ENCODE measurements around the gene HECW1. TPM values are rescaled to one million over a fixed set of nuclear protein-coding genes. Genes with fewer than 3 reads are reported as not detected.
"Not testable (repeated sequence)": the region's sequence is repeated elsewhere in the genome, so short reads cannot be mapped to it uniquely, and the experiment has no call there.

The HECW1 gene
- total RNA-seq: not detected
- not detected for polyA plus RNA-seq
- total RNA-seq: 0 to 0.17 (median 0) reads per million in 6 experiments

DNA sequence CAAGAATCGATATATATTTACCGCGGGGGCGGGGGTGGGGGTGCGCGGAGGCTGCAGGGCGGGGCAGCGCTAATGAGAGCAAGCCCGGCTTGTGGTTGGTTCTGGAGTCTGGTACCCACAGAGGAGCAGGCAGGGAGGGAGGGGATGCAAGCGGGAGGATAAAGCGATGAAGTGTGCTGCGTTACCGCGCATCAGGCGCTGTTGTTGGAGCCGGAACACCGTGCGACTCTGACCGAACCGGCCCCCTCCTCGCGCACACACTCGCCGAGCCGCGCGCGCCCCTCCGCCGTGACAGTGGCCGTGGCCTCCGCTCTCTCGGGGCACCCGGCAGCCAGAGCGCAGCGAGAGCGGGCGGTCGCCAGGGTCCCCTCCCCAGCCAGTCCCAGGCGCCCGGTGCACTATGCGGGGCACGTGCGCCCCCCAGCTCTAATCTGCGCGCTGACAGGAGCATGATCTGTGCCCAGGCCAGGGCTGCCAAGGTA is at the start of gene HECW1:
Gene HECW1, plus strand, starts transcription at position 189 of the 482 bp plus-strand sequence. CDS start 131,259 bp downstream, outside the sequence.
- no peak for DNase-seq
- peaks cover 57 to 89% (median 65%) of the 10 kb centered on the region in 5 donors for H3K27me3 Mint-ChIP-seq
- peaks cover 1 to 15% (median 11%) of the 10 kb centered on the region in 4 donors for H3K4me1 Mint-ChIP-seq
- H3K27ac Mint-ChIP-seq: no peak within 1 kb of the TSS
- no peaks in the 10 kb centered on the region for H3K9me3 Mint-ChIP-seq
- POLR2A ChIA-PET: no interaction called here
- ATAC-seq: no peak
- H3K4me3 Mint-ChIP-seq: peak within 1 kb of the TSS in 5 of 10 donors; percentile 16 to 71 (median 47)
- H3K36me3 Mint-ChIP-seq: peaks cover 0 to 2% (median 0%) of the 10 kb centered on the region in 3 donors

DNA sequence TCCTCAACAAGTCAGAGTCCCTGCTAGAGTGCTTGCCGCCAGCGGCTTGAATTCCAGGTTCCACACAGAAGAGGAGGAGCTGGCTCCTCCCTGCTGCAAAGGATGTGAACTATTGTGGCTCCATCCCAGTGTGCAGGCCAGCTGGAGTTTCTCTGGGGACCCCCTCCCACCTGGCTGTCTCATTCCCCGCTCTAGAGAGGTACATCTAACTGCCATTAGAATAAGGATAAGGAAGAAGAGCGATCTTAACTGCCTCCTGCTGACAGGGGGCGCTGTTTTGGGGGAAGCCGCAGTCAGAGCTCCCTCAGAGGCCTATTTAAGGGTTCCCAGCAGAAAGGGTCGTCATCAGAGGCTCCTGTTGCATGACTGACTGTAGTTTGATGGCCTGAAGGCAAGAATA is 40.8 kb upstream of the HECW1 start:
- Mint-ChIP-seq H3K4me1 (peaks cover 0 to 13% (median under 1%) of the 10 kb centered on the region in 4 donors), H3K27me3 (peaks cover 4 to 11% (median 11%) of the 10 kb centered on the region in 5 donors), H3K9me3 (peaks cover 0 to 5% (median 0%) of the 10 kb centered on the region in 9 donors), H3K4me3 (no peak overlapping the region), H3K27ac (peak overlapping the region in 1 of 10 donors; percentile 24), H3K36me3 (no peaks in the 10 kb centered on the region)
- ATAC-seq: no peak
- DNase-seq: no peak
- POLR2A ChIA-PET: no interaction called here

DNA sequence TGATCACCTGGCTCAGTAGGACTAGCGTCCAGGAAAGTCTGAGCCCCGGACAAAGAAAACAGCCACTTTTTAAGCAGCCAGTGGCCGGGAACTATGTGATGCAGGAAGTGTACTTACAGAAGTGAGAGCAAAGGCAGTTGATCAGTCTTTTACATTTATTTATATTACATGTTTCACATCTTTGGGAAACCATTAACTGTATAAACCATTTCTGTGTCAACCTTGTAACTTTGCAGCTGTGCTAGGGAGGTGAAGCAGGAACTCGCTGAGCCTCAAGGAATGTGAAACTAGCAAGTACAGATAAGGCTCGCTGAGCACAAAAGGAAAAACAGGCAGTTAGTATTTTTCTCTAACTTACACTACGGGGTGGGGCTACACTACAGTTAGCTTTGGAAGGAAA is 39.9 kb upstream of the HECW1 start:
- no peak for ATAC-seq
- no peak for DNase-seq
- H3K4me1 Mint-ChIP-seq: peaks cover 0 to 13% (median under 1%) of the 10 kb centered on the region in 4 donors
- H3K27me3 Mint-ChIP-seq: peaks cover 2 to 14% (median 10%) of the 10 kb centered on the region in 5 donors
- no peak overlapping the region for H3K4me3 Mint-ChIP-seq
- peaks cover 0 to 5% (median 0%) of the 10 kb centered on the region in 9 donors for H3K9me3 Mint-ChIP-seq
- H3K36me3 Mint-ChIP-seq: no peaks in the 10 kb centered on the region
- POLR2A ChIA-PET: no interaction called here
- no peak overlapping the region for H3K27ac Mint-ChIP-seq

DNA sequence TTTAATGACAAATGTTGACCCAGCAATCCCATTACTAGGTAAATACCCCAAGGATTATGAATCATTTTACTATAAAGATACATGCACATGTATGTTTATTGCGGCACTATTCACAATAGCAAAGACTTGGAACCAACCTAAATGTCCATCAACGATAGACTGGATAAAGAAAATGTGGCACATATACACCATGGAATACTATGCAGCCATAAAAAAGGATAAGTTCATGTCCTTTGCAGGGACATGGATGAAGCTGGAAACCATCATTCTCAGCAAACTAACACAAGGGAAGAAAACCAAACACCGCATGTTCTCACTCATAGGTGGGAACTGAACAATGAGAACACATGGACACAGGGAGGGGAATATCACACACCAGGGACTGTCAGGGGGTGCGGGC is 38.6 kb upstream of the HECW1 start:
- ATAC-seq, H3K36me3 Mint-ChIP-seq, H3K9me3 Mint-ChIP-seq, DNase-seq, H3K4me3 Mint-ChIP-seq, POLR2A ChIA-PET: not testable (repeated sequence)
- Mint-ChIP-seq H3K27ac (peak overlapping the region in 1 of 10 donors; percentile 50), H3K4me1 (peaks cover 0 to 13% (median under 1%) of the 10 kb centered on the region in 4 donors), H3K27me3 (peaks cover 0 to 17% (median 8%) of the 10 kb centered on the region in 5 donors)

DNA sequence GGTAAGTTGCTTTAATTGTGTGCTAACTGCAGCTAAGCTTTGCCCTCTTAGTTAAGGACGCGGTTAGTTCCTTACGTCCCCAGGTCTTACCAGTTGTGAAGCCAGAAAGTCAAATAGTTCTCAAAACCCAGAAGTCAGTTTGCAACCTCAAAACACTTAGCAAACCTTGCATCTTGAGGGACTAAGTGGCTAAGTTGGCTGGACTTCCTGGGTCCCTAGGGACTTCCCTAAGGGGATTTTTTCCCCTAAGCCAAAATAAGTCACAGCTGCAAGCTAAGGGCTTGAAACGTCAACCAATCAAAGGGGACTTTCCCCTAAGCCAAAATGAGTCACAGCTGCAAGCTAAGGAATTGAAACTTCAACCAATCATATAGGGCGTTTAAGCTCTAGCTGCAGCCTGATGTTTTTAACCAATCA is 36.2 kb upstream of the HECW1 start:
- DNase-seq (no peak), ATAC-seq (no peak)
- Mint-ChIP-seq H3K36me3 (no peaks in the 10 kb centered on the region), H3K27me3 (peaks cover 14 to 34% (median 18%) of the 10 kb centered on the region in 5 donors), H3K27ac (no peak overlapping the region), H3K4me3 (no peak overlapping the region), H3K4me1 (peaks cover 0 to 13% (median under 1%) of the 10 kb centered on the region in 4 donors), H3K9me3 (peaks cover 0 to 5% (median 0%) of the 10 kb centered on the region in 9 donors)
- POLR2A ChIA-PET: no interaction called here

DNA sequence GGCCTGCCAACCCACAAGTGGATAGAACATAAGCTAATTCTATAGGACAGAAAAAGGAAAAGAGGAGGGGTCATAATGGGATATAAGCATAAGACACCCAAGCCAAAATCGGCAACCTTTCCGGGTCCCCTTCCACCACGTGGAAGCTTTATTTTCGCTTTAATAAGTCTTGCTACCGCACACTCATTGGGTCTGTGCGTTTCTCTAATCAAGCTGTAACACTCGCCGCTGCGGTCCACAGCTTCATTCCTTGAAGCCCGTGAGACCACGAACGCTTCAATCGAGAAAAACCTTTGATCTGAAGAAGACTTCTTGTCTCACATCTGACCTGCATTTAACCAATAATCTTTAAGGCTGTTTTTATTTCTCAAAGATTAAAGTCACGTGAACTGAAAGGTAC is 35.8 kb upstream of the HECW1 start:
- Mint-ChIP-seq H3K4me3 (no peak overlapping the region), H3K36me3 (no peaks in the 10 kb centered on the region), H3K9me3 (peaks cover 0 to 5% (median 0%) of the 10 kb centered on the region in 9 donors), H3K4me1 (peaks cover 0 to 13% (median under 1%) of the 10 kb centered on the region in 4 donors), H3K27me3 (peaks cover 14 to 30% (median 17%) of the 10 kb centered on the region in 5 donors), H3K27ac (no peak overlapping the region)
- POLR2A ChIA-PET: no interaction called here
- no peak for ATAC-seq
- no peak for DNase-seq

DNA sequence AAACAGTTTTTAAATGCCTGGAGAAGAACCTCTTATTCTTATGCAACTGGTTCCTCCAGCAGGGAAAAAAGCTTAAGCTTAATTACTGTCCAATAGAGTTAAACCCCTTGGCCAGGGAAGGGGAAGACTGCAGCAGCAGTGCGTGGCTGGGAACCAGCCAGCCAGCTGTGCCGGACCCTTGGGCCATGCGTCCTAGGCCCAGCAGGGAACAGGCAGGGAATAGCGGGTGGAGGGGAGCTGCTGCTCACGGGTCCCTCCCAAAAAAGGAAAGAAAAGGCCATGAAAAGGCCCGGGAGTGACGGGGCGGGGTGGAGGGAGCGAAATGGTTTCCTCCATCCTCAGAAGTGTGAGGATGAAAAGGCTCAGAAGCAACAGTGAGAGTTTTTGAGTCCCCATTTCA is 35.2 kb upstream of the HECW1 start:
- H3K4me1 Mint-ChIP-seq: peaks cover 0 to 7% (median under 1%) of the 10 kb centered on the region in 4 donors
- H3K27me3 Mint-ChIP-seq: peaks cover 16 to 31% (median 18%) of the 10 kb centered on the region in 5 donors
- no peak overlapping the region for H3K4me3 Mint-ChIP-seq
- H3K9me3 Mint-ChIP-seq: peaks cover 0 to 5% (median 0%) of the 10 kb centered on the region in 9 donors
- no peaks in the 10 kb centered on the region for H3K36me3 Mint-ChIP-seq
- ATAC-seq (no peak), DNase-seq (no peak)
- POLR2A ChIA-PET: interaction anchor here (0.6 kb wide), 1 partner anchor 22 kb away, joined by 4 read pairs; no protein-coding TSS in a partner anchor
- H3K27ac Mint-ChIP-seq: no peak overlapping the region

DNA sequence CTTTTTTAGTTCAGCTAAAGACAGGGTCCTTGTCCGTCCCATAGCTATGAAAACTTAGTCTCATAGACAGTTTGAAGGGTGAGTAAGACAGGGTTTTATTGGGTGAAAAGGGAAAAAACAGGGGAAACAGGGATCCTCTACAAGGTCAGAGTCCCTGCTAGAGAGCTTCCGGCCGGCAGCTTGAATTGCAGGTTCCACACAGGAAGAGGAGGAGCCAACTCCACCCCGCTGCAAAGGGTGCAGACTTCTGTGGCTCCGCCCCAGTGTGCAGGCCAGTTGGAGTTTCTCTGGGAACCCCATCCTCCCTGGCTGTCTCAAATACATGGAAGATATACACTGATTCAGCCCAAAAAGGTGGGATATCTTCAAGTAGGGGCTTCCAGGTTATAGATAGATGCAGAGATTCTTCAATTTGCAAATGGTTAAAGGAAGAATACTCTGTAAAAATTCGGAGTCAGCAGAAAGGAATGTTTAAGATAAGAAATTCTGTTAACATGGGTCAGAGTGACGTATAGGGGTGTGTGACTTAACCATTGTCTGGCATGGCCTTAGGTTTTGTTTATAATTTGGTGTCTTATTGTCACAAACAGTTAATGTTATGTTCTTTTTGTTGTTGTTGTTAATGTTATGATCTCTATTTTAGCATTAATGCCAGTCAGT is 34.6 kb upstream of the HECW1 start:
- Mint-ChIP-seq H3K27ac (no peak overlapping the region), H3K27me3 (peaks cover 20 to 36% (median 22%) of the 10 kb centered on the region in 5 donors), H3K36me3 (no peaks in the 10 kb centered on the region), H3K4me1 (peaks cover 0 to 1% (median 0%) of the 10 kb centered on the region in 4 donors), H3K4me3 (no peak overlapping the region), H3K9me3 (peaks cover 0 to 5% (median 0%) of the 10 kb centered on the region in 9 donors)
- ATAC-seq: no peak
- POLR2A ChIA-PET: no interaction called here
- DNase-seq: no peak

DNA sequence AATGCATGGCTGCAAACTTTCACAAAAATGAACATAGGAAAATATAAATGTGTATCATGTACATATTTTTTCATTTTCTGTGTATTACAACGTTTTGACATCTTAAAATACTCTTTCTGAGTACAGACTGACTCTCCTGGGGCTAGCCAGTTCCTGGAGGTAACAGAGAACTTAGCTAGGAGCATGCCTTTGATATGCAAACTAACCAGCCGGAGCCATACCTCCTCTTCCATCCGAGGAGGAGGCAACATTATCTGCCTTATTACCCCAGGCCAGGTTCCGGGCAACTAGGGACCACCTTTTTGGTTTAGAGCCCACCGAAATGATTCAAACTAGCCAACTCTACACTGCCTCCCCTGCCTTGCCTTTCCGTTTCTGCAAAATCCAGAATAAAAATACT is 33.7 kb upstream of the HECW1 start:
- Mint-ChIP-seq H3K27ac (no peak overlapping the region), H3K4me1 (no peaks in the 10 kb centered on the region), H3K9me3 (peaks cover 0 to 4% (median 0%) of the 10 kb centered on the region in 9 donors), H3K36me3 (no peaks in the 10 kb centered on the region), H3K27me3 (peaks cover 23 to 42% (median 25%) of the 10 kb centered on the region in 5 donors), H3K4me3 (no peak overlapping the region)
- ATAC-seq: no peak
- POLR2A ChIA-PET: no interaction called here
- DNase-seq: no peak

DNA sequence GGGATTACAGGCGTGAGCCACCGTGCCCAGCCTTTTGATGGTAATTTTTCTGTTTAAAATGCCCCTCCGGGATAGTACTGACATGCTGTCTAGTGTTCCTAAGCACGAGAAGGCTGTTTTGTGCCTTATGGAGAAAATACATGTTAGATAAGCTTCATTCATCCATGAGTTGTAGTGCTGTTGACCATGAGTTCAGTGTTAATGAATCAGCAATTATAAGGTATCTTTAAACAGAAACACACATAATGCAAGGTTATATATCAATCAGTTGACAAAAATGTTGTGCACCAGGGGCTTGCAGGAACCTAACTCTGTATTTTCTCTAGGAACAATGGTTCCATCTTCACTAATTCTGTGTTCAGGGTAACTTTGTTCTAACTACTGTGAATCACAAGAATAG is 30.8 kb upstream of the HECW1 start:
- POLR2A ChIA-PET: no interaction called here
- DNase-seq (no peak), ATAC-seq (no peak)
- no peak overlapping the region for H3K27ac Mint-ChIP-seq
- peaks cover 32 to 70% (median 40%) of the 10 kb centered on the region in 5 donors for H3K27me3 Mint-ChIP-seq
- H3K4me1 Mint-ChIP-seq: no peaks in the 10 kb centered on the region
- no peak overlapping the region for H3K4me3 Mint-ChIP-seq
- H3K9me3 Mint-ChIP-seq: peaks cover 0 to 5% (median 0%) of the 10 kb centered on the region in 9 donors
- no peaks in the 10 kb centered on the region for H3K36me3 Mint-ChIP-seq

DNA sequence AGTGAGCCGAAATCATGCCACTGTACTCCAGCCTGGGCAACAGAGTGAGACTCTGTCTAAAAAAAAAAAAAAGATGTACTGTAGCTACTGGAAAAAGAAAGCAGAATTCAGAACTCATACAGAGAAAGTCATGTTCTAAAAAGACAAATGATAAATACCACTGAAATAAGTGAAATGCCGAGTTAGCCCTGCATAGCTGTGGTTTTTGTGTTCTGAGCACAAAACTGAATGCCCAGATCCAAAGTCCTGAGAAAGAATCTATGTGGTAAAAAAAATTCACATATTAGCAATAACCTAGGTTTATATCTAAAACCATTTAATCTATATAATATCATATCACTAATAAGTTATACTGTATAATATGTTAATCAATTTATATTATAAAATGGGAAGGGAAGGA is 29.3 kb upstream of the HECW1 start:
- POLR2A ChIA-PET: no interaction called here
- H3K27me3 Mint-ChIP-seq: peaks cover 33 to 71% (median 42%) of the 10 kb centered on the region in 5 donors
- H3K4me3 Mint-ChIP-seq: no peak overlapping the region
- no peaks in the 10 kb centered on the region for H3K4me1 Mint-ChIP-seq
- H3K27ac Mint-ChIP-seq: no peak overlapping the region
- ATAC-seq: no peak
- no peaks in the 10 kb centered on the region for H3K36me3 Mint-ChIP-seq
- H3K9me3 Mint-ChIP-seq: peaks cover 0 to 11% (median 1%) of the 10 kb centered on the region in 9 donors
- no peak for DNase-seq

DNA sequence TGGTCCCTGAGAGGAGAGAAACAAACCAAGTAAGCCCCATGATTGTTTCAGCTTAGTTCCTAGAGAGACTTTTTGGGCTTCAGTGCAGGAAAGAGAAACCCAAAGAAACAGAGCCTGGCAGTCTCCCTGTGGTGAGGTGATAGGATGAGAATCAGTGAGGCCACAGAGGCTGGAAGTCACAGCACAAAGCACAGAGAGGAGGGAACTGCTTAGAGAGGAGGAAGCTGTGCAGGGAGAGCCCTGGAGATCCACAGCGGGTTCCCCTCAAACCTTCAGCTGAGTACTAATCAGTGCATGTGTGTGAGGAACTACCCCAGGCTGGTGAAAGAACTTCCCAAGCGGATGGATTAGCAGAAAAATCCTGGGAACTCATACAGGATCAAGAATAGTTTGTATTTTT is 27.4 kb upstream of the HECW1 start:
- DNase-seq (no peak), ATAC-seq (no peak)
- POLR2A ChIA-PET: no interaction called here
- peaks cover 25 to 62% (median 38%) of the 10 kb centered on the region in 5 donors for H3K27me3 Mint-ChIP-seq
- H3K36me3 Mint-ChIP-seq: no peaks in the 10 kb centered on the region
- H3K4me3 Mint-ChIP-seq: no peak overlapping the region
- no peak overlapping the region for H3K27ac Mint-ChIP-seq
- H3K4me1 Mint-ChIP-seq: no peaks in the 10 kb centered on the region
- peaks cover 0 to 14% (median 2%) of the 10 kb centered on the region in 9 donors for H3K9me3 Mint-ChIP-seq

DNA sequence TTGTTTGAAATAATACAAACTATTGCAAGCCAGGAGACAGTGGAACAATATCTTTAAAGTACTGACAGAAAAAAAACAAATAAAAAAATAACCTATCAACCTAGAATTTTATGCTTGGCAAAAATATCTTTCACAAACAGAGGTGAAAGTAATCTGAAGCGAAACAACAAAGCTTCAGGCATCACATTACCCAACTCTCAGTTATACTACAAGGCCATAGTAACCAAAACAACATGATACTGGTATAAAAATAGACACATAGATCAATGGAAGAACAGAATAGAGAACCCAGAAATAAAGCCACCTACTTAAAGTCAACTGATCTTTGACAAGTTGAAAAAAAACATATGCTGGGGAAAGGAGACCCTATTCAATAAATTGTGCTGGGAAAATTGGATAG is 26.5 kb upstream of the HECW1 start:
- Mint-ChIP-seq H3K36me3 (no peaks in the 10 kb centered on the region), H3K27me3 (peaks cover 22 to 53% (median 34%) of the 10 kb centered on the region in 5 donors), H3K9me3 (peaks cover 0 to 14% (median 2%) of the 10 kb centered on the region in 9 donors), H3K4me3 (no peak overlapping the region), H3K4me1 (no peaks in the 10 kb centered on the region), H3K27ac (no peak overlapping the region)
- DNase-seq (no peak), ATAC-seq (no peak)
- POLR2A ChIA-PET: no interaction called here
